Vagina (tissue), 2 donors: Measurements from ENCODE around the gene TGIF1.

Experiments
- POLR2AphosphoS5 ChIP-seq, 2 donors: sonication (generic); formaldehyde crosslinking; IDR thresholded peaks; one replicate each; pipeline ENCODE4 v1.9.0; 2017; ENCODE audit warnings: antibody characterized with exemption in 2 of 2, mild to moderate bottlenecking in 2 of 2, low read depth in 1 of 2; ENCODE audit not compliant: insufficient read depth in 1 of 2
- TF ChIP-seq, protein P1 (sequence below), 3 experiments: fragments of 450-650 bp in 2 of 3; fragments of 200-600 bp in 1 of 3; sonication (generic) in 1 of 3; IDR thresholded peaks; one replicate each; pipeline ENCODE4 v1.5.1; 2017 to 2019; ENCODE audit warnings: antibody characterized with exemption in 3 of 3, mild to moderate bottlenecking in 2 of 3, moderate library complexity in 2 of 3

DNA sequence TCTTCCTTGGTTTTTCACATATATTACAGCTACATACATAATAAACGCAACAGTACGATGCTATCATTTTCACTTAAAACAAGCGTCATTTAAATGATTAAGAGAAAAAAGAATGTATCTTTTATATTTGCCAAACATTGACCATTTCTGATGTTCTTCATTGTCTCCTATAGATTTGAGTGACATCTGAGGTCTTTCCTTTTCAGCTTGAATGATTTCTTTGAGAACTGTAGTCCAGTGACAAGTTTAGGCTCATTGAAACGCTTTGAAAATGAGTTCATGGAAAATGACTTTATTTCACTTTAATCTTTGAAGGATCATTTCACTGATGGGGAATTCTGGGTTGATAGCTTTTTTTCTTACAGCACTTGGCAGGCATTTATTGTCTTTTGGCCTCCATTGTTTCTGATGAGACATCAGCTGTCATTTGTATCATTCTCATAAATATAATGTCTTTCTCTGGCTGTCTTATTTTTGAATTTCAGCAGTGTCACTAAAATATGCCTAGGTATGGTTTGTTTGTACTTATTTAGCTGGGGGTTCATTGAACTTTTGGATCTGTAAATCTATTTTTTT lies 10.9 kb downstream of the TGIF1 start:
- TF ChIP-seq, protein P1, sequence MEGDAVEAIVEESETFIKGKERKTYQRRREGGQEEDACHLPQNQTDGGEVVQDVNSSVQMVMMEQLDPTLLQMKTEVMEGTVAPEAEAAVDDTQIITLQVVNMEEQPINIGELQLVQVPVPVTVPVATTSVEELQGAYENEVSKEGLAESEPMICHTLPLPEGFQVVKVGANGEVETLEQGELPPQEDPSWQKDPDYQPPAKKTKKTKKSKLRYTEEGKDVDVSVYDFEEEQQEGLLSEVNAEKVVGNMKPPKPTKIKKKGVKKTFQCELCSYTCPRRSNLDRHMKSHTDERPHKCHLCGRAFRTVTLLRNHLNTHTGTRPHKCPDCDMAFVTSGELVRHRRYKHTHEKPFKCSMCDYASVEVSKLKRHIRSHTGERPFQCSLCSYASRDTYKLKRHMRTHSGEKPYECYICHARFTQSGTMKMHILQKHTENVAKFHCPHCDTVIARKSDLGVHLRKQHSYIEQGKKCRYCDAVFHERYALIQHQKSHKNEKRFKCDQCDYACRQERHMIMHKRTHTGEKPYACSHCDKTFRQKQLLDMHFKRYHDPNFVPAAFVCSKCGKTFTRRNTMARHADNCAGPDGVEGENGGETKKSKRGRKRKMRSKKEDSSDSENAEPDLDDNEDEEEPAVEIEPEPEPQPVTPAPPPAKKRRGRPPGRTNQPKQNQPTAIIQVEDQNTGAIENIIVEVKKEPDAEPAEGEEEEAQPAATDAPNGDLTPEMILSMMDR (IDR thresholded peaks at IDR 0.05): no peak
- no peak for TF ChIP-seq POLR2AphosphoS5 (IDR thresholded peaks at IDR 0.05; ENCODE audit: insufficient read depth in 1 of 2, low read depth in 1 of 2)
